Activated CD8-positive, alpha-beta memory T cell treated with anti-CD3 and anti-CD28 coated beads, Interleukin-2, amount 50 U/mL, for 1 hour (primary cell): Measurements from ENCODE around the gene GABBR2.

Source experiments
- DNase-seq: peaks from one replicate; pipeline ENCODE4 v3.0.0-alpha.2; 2020; ENCODE audit errors: extremely low read depth

GABBR2 gene

GRCh38 chr9:98259791-98260190 lies 448.9 kb downstream of the GABBR2 start:
- no peak for DNase-seq

GRCh38 chr9:98256756-98257155 lies 452.0 kb downstream of the GABBR2 start:
- peak; percentile 24 for DNase-seq

- peak; percentile 89 for DNase-seq
These were observed 453.0 kb downstream of the GABBR2 start, which contains the start of gene TBC1D2 for GRCh38 chr9:98255578-98256296. TBC1D2 (minus strand) TSS chr9:98255649; CDS start chr9:98255541, 108 bp downstream.

GRCh38 chr9:98255061-98255577 lies 453.6 kb downstream of the GABBR2 start:
- peak; percentile 10 for DNase-seq

- DNase-seq = no peak
These were observed 454.3 kb downstream of the GABBR2 start for GRCh38 chr9:98254228-98255060.

- DNase-seq = no peak
These were observed 455.2 kb downstream of the GABBR2 start for GRCh38 chr9:98253565-98253964.

- DNase-seq = no peak
These were observed 457.2 kb downstream of the GABBR2 start for GRCh38 chr9:98251551-98251950.

- no peak for DNase-seq
These were observed 459.0 kb downstream of the GABBR2 start for GRCh38 chr9:98249771-98250170.

GRCh38 chr9:98248737-98249474 lies 459.8 kb downstream of the GABBR2 start:
- DNase-seq = no peak

GRCh38 chr9:98247831-98248657 lies 460.7 kb downstream of the GABBR2 start:
- DNase-seq = no peak

GRCh38 chr9:98242426-98242825 lies 466.3 kb downstream of the GABBR2 start:
- DNase-seq = no peak

- DNase-seq = no peak
These were observed 467.1 kb downstream of the GABBR2 start for GRCh38 chr9:98241357-98242300.

GRCh38 chr9:98240475-98240874 lies 468.3 kb downstream of the GABBR2 start:
- DNase-seq = no peak
